SK-N-SH treated with all-trans-retinoic acid at 6 μM for 48 hours (cell line): Measurements from ENCODE around the gene FHIT.

Experiments
- ATAC-seq: fragments of 200-7000 bp; cut with Tn5 transposase; 3 replicates; pipeline ENCODE4 v1.9.1; 2020; ENCODE audit warnings: mild to moderate bottlenecking, moderate library complexity
- ARNTL ChIP-seq: fragments of 450-650 bp; formaldehyde crosslinking; IDR thresholded peaks from 2 replicates; pipeline ENCODE4 v1.5.0; 2020; ENCODE audit warnings: low read depth, mild to moderate bottlenecking, moderate library complexity, borderline replicate concordance
- BACH2 ChIP-seq: fragments of 250-450 bp; sonication (Bioruptor Pico); IDR thresholded peaks from 2 replicates; pipeline ENCODE4 v1.9.0; 2021; ENCODE audit warnings: mild to moderate bottlenecking, borderline replicate concordance
- CREB5 ChIP-seq: fragments of 250-450 bp; sonication (Bioruptor Pico); IDR thresholded peaks from 2 replicates; pipeline ENCODE4 v1.5.1; 2020; ENCODE audit warnings: low read depth, mild to moderate bottlenecking, moderate library complexity
- CSDC2 ChIP-seq: fragments of 250-450 bp; sonication (Bioruptor Pico); IDR thresholded peaks from 2 replicates; pipeline ENCODE4 v1.5.0; 2020; ENCODE audit warnings: mild to moderate bottlenecking, moderate library complexity
- CSRNP3 ChIP-seq: fragments of 250-450 bp; sonication (Bioruptor Pico); IDR thresholded peaks from 2 replicates; pipeline ENCODE4 v1.5.1; 2021; ENCODE audit warnings: mild to moderate bottlenecking, moderate library complexity
- ESRRG ChIP-seq: fragments of 250-450 bp; sonication (Bioruptor Pico); IDR thresholded peaks from 2 replicates; pipeline ENCODE4 v1.6.1; 2021; ENCODE audit warnings: mild to moderate bottlenecking
- GLIS3 ChIP-seq: fragments of 250-450 bp; sonication (Bioruptor Pico); IDR thresholded peaks from 2 replicates; pipeline ENCODE4 v1.5.0; 2020; ENCODE audit warnings: mild to moderate bottlenecking, moderate library complexity
- ISL1 ChIP-seq: fragments of 250-450 bp; sonication (Bioruptor Pico); IDR thresholded peaks from 2 replicates; pipeline ENCODE4 v2.1.2; 2022; ENCODE audit warnings: mild to moderate bottlenecking, moderate library complexity
- PPARA ChIP-seq: fragments of 250-450 bp; sonication (Bioruptor Pico); IDR thresholded peaks from 2 replicates; pipeline ENCODE4 v1.5.0; 2020; ENCODE audit warnings: mild to moderate bottlenecking, borderline replicate concordance
- RARB ChIP-seq: fragments of 250-450 bp; sonication (Bioruptor Pico); IDR thresholded peaks from 2 replicates; pipeline ENCODE4 v1.8.0; 2021; ENCODE audit warnings: mild to moderate bottlenecking, moderate library complexity
- SNAI2 ChIP-seq: fragments of 250-450 bp; sonication (Bioruptor Pico); IDR thresholded peaks from 2 replicates; pipeline ENCODE4 v1.5.0; 2020; ENCODE audit warnings: mild to moderate bottlenecking, moderate library complexity
- TCF4 ChIP-seq: fragments of 250-450 bp; sonication (Bioruptor Pico); IDR thresholded peaks from 2 replicates; pipeline ENCODE4 v1.8.0; 2021; ENCODE audit warnings: mild to moderate bottlenecking, moderate library complexity, borderline replicate concordance
- TOX ChIP-seq: fragments of 250-450 bp; sonication (Bioruptor Pico); IDR thresholded peaks from 2 replicates; pipeline ENCODE4 v1.8.0; 2021; ENCODE audit warnings: mild to moderate bottlenecking, moderate library complexity, borderline replicate concordance
- TSHZ2 ChIP-seq: fragments of 250-450 bp; sonication (Bioruptor Pico); IDR thresholded peaks from 2 replicates; pipeline ENCODE4 v1.5.0; 2020; ENCODE audit warnings: mild to moderate bottlenecking, moderate library complexity
- ZC3H10 ChIP-seq: fragments of 250-450 bp; sonication (Bioruptor Pico); IDR thresholded peaks from 2 replicates; pipeline ENCODE4 v1.5.1; 2021; ENCODE audit warnings: mild to moderate bottlenecking, moderate library complexity
- ZFP3 ChIP-seq: fragments of 250-450 bp; sonication (Bioruptor Pico); IDR thresholded peaks from 2 replicates; pipeline ENCODE4 v1.5.0; 2020; ENCODE audit warnings: mild to moderate bottlenecking, moderate library complexity
- ZFP30 ChIP-seq: fragments of 450-650 bp; formaldehyde crosslinking; IDR thresholded peaks from 2 replicates; pipeline ENCODE4 v1.5.0; 2022; ENCODE audit warnings: mild to moderate bottlenecking, moderate library complexity
- ZNF565 ChIP-seq: fragments of 450-650 bp; formaldehyde crosslinking; conservative IDR thresholded peaks from 2 replicates; pipeline ENCODE4 v1.5.0; 2020; ENCODE audit warnings: low read depth, mild to moderate bottlenecking, moderate library complexity
- ZNF70 ChIP-seq: fragments of 450-650 bp; formaldehyde crosslinking; IDR thresholded peaks from 2 replicates; pipeline ENCODE4 v1.5.0; 2020; ENCODE audit warnings: mild to moderate bottlenecking, moderate library complexity
- ZNF8 ChIP-seq: fragments of 450-650 bp; formaldehyde crosslinking; IDR thresholded peaks from 2 replicates; pipeline ENCODE4 v1.5.0; 2020; ENCODE audit warnings: mild to moderate bottlenecking, moderate library complexity
- TF ChIP-seq, protein P1 (sequence below): fragments of 250-450 bp; sonication (Bioruptor Pico); IDR thresholded peaks from 2 replicates; pipeline ENCODE4 v1.8.0; 2020; ENCODE audit warnings: mild to moderate bottlenecking, moderate library complexity, borderline replicate concordance

Gene FHIT

GRCh38 chr3:60114191-60114590 is 1137.1 kb downstream of the FHIT start:
- ATAC-seq, result no peak
- TF ChIP-seq ZFP30 (CRISPR knock-in tag), result no peak
- TF ChIP-seq GLIS3 (CRISPR knock-in tag), result no peak
- no peak for TF ChIP-seq PPARA (CRISPR knock-in tag)
- TF ChIP-seq SNAI2 (CRISPR knock-in tag), result no peak
- no peak for TF ChIP-seq CREB5 (CRISPR knock-in tag)
- no peak for TF ChIP-seq ZNF70 (CRISPR knock-in tag)
- no peak for TF ChIP-seq ZFP3 (CRISPR knock-in tag)
- TF ChIP-seq, protein P1, sequence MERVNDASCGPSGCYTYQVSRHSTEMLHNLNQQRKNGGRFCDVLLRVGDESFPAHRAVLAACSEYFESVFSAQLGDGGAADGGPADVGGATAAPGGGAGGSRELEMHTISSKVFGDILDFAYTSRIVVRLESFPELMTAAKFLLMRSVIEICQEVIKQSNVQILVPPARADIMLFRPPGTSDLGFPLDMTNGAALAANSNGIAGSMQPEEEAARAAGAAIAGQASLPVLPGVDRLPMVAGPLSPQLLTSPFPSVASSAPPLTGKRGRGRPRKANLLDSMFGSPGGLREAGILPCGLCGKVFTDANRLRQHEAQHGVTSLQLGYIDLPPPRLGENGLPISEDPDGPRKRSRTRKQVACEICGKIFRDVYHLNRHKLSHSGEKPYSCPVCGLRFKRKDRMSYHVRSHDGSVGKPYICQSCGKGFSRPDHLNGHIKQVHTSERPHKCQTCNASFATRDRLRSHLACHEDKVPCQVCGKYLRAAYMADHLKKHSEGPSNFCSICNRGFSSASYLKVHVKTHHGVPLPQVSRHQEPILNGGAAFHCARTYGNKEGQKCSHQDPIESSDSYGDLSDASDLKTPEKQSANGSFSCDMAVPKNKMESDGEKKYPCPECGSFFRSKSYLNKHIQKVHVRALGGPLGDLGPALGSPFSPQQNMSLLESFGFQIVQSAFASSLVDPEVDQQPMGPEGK, result no peak
- TF ChIP-seq BACH2 (CRISPR knock-in tag), result no peak
- no peak for TF ChIP-seq ISL1 (CRISPR knock-in tag)

- ATAC-seq, result no peak
- TF ChIP-seq CSRNP3, result no peak
- no peak for TF ChIP-seq CSDC2
- TF ChIP-seq ZFP3 (CRISPR knock-in tag), result no peak
- TF ChIP-seq ZNF8, result no peak
- TF ChIP-seq ARNTL, result no peak
- no peak for TF ChIP-seq TCF4 (CRISPR knock-in tag)
- TF ChIP-seq ESRRG, result no peak
- TF ChIP-seq, protein P1, result no peak
Measured at GRCh38 chr3:60107275-60107674, 1144.0 kb downstream of the FHIT start.

- ATAC-seq, result no peak
- TF ChIP-seq TOX (CRISPR knock-in tag) (no peak), TSHZ2 (CRISPR knock-in tag) (no peak), ESRRG (no peak), GLIS3 (CRISPR knock-in tag) (no peak), ZFP3 (CRISPR knock-in tag) (no peak), TCF4 (CRISPR knock-in tag) (no peak), ZNF565 (CRISPR knock-in tag) (no peak), BACH2 (CRISPR knock-in tag) (no peak), SNAI2 (CRISPR knock-in tag) (no peak), ZC3H10 (CRISPR knock-in tag) (no peak), CREB5 (CRISPR knock-in tag) (no peak), CSDC2 (no peak), ARNTL (no peak), ZNF8 (no peak), ZNF70 (CRISPR knock-in tag) (no peak), ISL1 (CRISPR knock-in tag) (no peak), RARB (CRISPR knock-in tag) (no peak), PPARA (CRISPR knock-in tag) (no peak)
Measured at GRCh38 chr3:60102154-60102553, 1149.1 kb downstream of the FHIT start.
